PC-9 (cell line): ENCODE measurements around the gene TMEM45B. TPM values are rescaled to one million over a fixed set of nuclear protein-coding genes. Genes with fewer than 3 reads are reported as not detected.
A peak's percentile ranks its signal among the peaks of the same experiment; 100 is the strongest.
"Not testable (repeated sequence)": the region's sequence is repeated elsewhere in the genome, so short reads cannot be mapped to it uniquely, and the experiment has no call there.

ENCODE experiments used
- BruUV-seq: library from RNA; stranded (reverse); fragments of 400-500 nt; replicated peaks from 2 replicates; lab custom pipeline; 2021; lab: Mats Ljungman, UMichigan
- CTCF ChIA-PET: fragments of 300-600 bp; sonication (Branson Sonifier 250); formaldehyde crosslinking; loops from one replicate; lab custom pipeline; 2022; ENCODE audit warnings: antibody characterized with exemption; lab: Charles Lee
- POLR2A ChIA-PET: fragments of 300-600 bp; sonication (Branson Sonifier 250); formaldehyde crosslinking; loops from one replicate; lab custom pipeline; 2022; ENCODE audit warnings: antibody characterized with exemption; ENCODE audit not compliant: unreplicated experiment; lab: Charles Lee
- DNase-seq, 2 experiments: peaks; one replicate each; pipeline versions ENCODE4 v3.0.0 to v3.0.0-alpha.2; 2015 to 2022; ENCODE audit warnings: mixed read lengths in 1 of 2
- H2AFZ ChIP-seq: fragments of 200-600 bp; sonication (generic); 2 replicates; pipeline ENCODE4 v1.8.1; 2017; ENCODE audit warnings: antibody characterized with exemption
- H3F3A ChIP-seq: fragments of 200-600 bp; sonication (generic); 2 replicates; pipeline ENCODE4 v1.8.1; 2017; ENCODE audit warnings: antibody characterized with exemption, mild to moderate bottlenecking, low read depth; ENCODE audit not compliant: insufficient read depth
- H3K27ac ChIP-seq: fragments of 200-600 bp; sonication (generic); 2 replicates; pipeline ENCODE4 v1.6.1; 2016; ENCODE audit warnings: mixed run types
- H3K27me3 ChIP-seq: fragments of 200-600 bp; sonication (generic); 2 replicates; pipeline ENCODE4 v1.6.1; 2016; ENCODE audit warnings: low read depth, mixed run types; ENCODE audit not compliant: insufficient read depth
- H3K36me3 ChIP-seq: fragments of 200-600 bp; sonication (generic); 2 replicates; pipeline ENCODE4 v1.6.1; 2016; ENCODE audit warnings: low read depth, mixed run types
- H3K4me1 ChIP-seq: fragments of 200-600 bp; sonication (generic); replicated peaks from 2 replicates; pipeline ENCODE4 v1.6.1; 2016; ENCODE audit warnings: mixed run types; ENCODE audit not compliant: insufficient read depth
- H3K4me2 ChIP-seq: fragments of 200-600 bp; sonication (generic); 2 replicates; pipeline ENCODE4 v1.6.1; 2017; ENCODE audit warnings: mixed run types
- H3K4me3 ChIP-seq: fragments of 200-600 bp; sonication (generic); 2 replicates; pipeline ENCODE4 v1.6.1; 2016; ENCODE audit warnings: mixed run types
- H3K79me2 ChIP-seq: fragments of 200-600 bp; sonication (generic); 2 replicates; pipeline ENCODE4 v1.6.1; 2017; ENCODE audit warnings: low read depth, mixed run types
- H3K9me2 ChIP-seq: fragments of 200-600 bp; sonication (generic); 2 replicates; pipeline ENCODE4 v1.8.1; 2017; ENCODE audit warnings: mild to moderate bottlenecking; ENCODE audit not compliant: insufficient read depth
- H3K9me3 ChIP-seq: fragments of 200-600 bp; sonication (generic); 2 replicates; pipeline ENCODE4 v1.8.1; 2016; ENCODE audit warnings: low read depth; ENCODE audit not compliant: insufficient read depth
- H4K20me1 ChIP-seq: fragments of 200-600 bp; sonication (generic); 2 replicates; pipeline ENCODE4 v1.8.1; 2017; ENCODE audit not compliant: insufficient read depth
- EZH2 ChIP-seq: fragments of 200-600 bp; sonication (generic); IDR thresholded peaks from 2 replicates; pipeline ENCODE4 v1.8.0; 2017; ENCODE audit warnings: antibody characterized with exemption, low read depth
- intact Hi-C: fragments of 100-400 bp; cut with micrococcal nuclease; formaldehyde crosslinking; loops from one replicate; pipeline ENCODE4 v1.10.0; 2022; ENCODE audit not compliant: unreplicated experiment
- total RNA-seq: library from RNA; stranded (reverse); gene quantifications from 2 replicates; pipeline ENCODE4 v1.2.3, GENCODE V29; 2021
- TF ChIP-seq, protein P1 (sequence below): fragments of 200-600 bp; sonication (generic); conservative IDR thresholded peaks from 2 replicates; pipeline ENCODE4 v1.6.1; 2017; ENCODE audit warnings: mixed run types, antibody characterized with exemption, mild to moderate bottlenecking, moderate library complexity

Gene TMEM45B
- total RNA-seq, 1 experiment from 2014 or later: 13.3 TPM

DNA sequence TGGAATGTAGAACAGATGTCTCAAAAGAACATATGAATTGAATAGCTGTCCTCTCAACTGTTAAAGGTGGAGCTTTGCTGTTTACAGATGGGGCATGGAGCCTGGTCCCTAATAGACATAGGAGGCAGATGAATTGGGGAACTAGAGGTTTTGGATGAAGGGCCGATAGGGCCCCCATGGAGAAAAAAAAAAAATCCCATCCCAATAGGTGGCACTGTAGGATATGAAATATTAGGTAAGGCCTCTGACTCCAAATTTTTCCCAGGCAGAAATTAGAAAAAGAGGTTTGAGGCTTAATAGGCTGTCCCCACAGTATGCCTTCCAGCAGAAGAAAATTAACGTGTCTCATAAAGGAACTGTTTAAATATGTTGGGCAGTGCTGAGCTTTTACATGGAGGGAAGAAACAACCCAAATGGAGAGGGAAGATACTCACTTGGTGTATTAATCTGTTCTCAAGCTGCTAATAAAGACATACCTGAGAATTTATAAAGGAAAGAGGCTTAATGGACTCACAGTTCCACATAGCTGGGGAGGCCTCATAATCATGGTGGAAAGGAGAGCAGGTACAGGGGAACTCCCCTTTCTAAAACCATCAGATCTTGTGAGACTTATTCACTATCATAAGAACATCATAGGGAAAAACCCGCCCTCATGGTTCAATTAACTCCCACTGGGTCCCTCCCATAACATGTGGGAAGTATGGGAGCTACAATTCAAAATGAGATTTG lies 30.1 kb upstream of the TMEM45B start:
- ChIA-PET POLR2A (no interaction called here), CTCF (interaction anchor here (0.8 kb wide), 1 partner anchor 81 kb away, joined by 3 read pairs; no protein-coding TSS in a partner anchor)
- peak in 1 of 2 experiments; percentile 61 for DNase-seq
- no peaks in the 10 kb centered on the region for H4K20me1 ChIP-seq
- H3K9me3 ChIP-seq: no peaks in the 10 kb centered on the region; the same call in 1 of the 2 replicates
- no peaks in the 10 kb centered on the region for H3K9me2 ChIP-seq
- TF ChIP-seq EZH2: no peak
- TF ChIP-seq, protein P1, sequence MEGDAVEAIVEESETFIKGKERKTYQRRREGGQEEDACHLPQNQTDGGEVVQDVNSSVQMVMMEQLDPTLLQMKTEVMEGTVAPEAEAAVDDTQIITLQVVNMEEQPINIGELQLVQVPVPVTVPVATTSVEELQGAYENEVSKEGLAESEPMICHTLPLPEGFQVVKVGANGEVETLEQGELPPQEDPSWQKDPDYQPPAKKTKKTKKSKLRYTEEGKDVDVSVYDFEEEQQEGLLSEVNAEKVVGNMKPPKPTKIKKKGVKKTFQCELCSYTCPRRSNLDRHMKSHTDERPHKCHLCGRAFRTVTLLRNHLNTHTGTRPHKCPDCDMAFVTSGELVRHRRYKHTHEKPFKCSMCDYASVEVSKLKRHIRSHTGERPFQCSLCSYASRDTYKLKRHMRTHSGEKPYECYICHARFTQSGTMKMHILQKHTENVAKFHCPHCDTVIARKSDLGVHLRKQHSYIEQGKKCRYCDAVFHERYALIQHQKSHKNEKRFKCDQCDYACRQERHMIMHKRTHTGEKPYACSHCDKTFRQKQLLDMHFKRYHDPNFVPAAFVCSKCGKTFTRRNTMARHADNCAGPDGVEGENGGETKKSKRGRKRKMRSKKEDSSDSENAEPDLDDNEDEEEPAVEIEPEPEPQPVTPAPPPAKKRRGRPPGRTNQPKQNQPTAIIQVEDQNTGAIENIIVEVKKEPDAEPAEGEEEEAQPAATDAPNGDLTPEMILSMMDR: peak; percentile 73
- no peaks in the 10 kb centered on the region for H3K36me3 ChIP-seq
- H2AFZ ChIP-seq: no peak overlapping the region
- no peak overlapping the region for H3K4me2 ChIP-seq
- intact Hi-C loops: loop anchor here (2.0 to 5.0 kb wide), 4 partner anchors 61 to 347 kb away; no protein-coding TSS in a partner anchor
- no peak overlapping the region for H3K4me3 ChIP-seq
- H3F3A ChIP-seq: 0 out of 2 replicates have a peak, but pooled peaks cover 5% of the 10 kb centered on the region
- no TSS peak for BruUV-seq
- peaks cover 18% of the 10 kb centered on the region for H3K4me1 ChIP-seq
- no peak overlapping the region for H3K27ac ChIP-seq
- no peaks in the 10 kb centered on the region for H3K79me2 ChIP-seq
- no peaks in the 10 kb centered on the region for H3K27me3 ChIP-seq

DNA sequence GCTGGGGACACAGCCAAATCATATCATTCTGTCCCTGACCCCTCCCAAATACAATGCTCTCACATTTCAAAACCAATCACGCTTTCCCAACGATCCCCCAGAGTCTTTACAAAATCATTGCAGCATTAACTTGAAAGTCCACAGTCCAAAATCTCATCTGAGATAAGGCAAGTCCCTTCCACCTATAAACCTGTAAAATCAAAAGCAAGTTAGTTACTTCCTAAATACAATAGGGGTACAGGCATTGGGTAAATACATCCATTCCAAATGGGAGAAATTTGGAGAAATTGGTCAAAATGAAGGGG lies 29.6 kb upstream of the TMEM45B start:
- intact Hi-C loops: loop anchor here (2.0 to 5.0 kb wide), 3 partner anchors 61 to 346 kb away; no protein-coding TSS in a partner anchor

DNA sequence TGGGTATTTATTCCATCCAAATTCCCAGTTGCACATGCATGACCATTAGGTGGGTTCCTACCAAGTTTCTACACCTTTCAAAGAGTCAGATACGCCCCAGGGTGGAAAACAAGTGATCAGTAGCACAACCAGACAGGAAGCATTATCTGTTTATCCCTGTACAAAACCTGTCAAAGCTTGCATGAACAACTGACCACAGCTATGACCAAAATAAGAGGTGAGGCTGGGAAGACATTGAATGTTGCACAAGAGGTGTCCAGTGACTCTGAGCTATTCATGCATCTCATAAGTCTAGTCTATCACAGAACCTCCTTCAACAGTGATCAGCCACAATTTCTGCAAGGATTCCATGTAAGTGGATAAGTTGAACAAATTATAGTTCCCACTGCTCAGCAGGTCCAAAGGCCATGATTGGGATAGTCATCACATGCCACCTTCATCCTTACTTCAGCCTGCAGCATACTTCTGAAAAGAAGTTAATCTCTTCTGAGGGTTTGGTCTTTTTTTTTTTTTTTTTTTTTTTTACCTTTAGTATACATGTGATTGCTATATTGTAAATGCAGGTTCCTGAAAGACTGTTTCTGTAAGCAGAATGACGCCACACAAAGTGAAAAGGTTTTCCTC lies 28.0 kb upstream of the TMEM45B start:
- no peaks in the 10 kb centered on the region for H3K79me2 ChIP-seq
- H3K4me1 ChIP-seq: peaks cover 22% of the 10 kb centered on the region
- H3K9me2 ChIP-seq: no peaks in the 10 kb centered on the region
- H3K27ac ChIP-seq: 0 out of 2 replicates have a peak overlapping the region, but pooled peaks have one; percentile 7
- H3K9me3 ChIP-seq: no peaks in the 10 kb centered on the region; the same call in 1 of the 2 replicates
- no peak overlapping the region for H3K4me3 ChIP-seq
- no peaks in the 10 kb centered on the region for H4K20me1 ChIP-seq
- CTCF ChIA-PET: interaction anchor here (0.6 kb wide), 1 partner anchor 18 kb away, joined by 4 read pairs; no protein-coding TSS in a partner anchor
- intact Hi-C loops: loop anchor here (2.0 to 5.0 kb wide), 3 partner anchors 59 to 345 kb away; no protein-coding TSS in a partner anchor
- no peak for TF ChIP-seq EZH2
- TF ChIP-seq, protein P1: no peak
- 0 out of 2 replicates have a peak, but pooled peaks cover 5% of the 10 kb centered on the region for H3F3A ChIP-seq
- no peaks in the 10 kb centered on the region for H3K27me3 ChIP-seq
- no peak overlapping the region for H2AFZ ChIP-seq
- POLR2A ChIA-PET: interaction anchor here (0.9 kb wide), 1 partner anchor 59 kb away, joined by 5 read pairs; no protein-coding TSS in a partner anchor
- H3K4me2 ChIP-seq: 0 out of 2 replicates have a peak overlapping the region, but pooled peaks have one; percentile 30
- DNase-seq: peak in 1 of 2 experiments; percentile 82
- no TSS peak for BruUV-seq
- no peaks in the 10 kb centered on the region for H3K36me3 ChIP-seq

More for the DNA sequence above, 29.6 kb upstream of the TMEM45B start:
- H3K27me3 ChIP-seq, H3K36me3 ChIP-seq, H3K4me3 ChIP-seq, H2AFZ ChIP-seq, H3K4me2 ChIP-seq, DNase-seq, H3K9me2 ChIP-seq, H3K79me2 ChIP-seq, H3K9me3 ChIP-seq, POLR2A ChIA-PET, BruUV-seq, H3K27ac ChIP-seq, H3F3A ChIP-seq, H4K20me1 ChIP-seq: not testable (repeated sequence)
- CTCF ChIA-PET: interaction anchor here (0.8 kb wide), 1 partner anchor 80 kb away, joined by 3 read pairs; no protein-coding TSS in a partner anchor
- H3K4me1 ChIP-seq: peaks cover 18% of the 10 kb centered on the region
